HG03108 (cell line): ENCODE measurements around the gene DYNC2H1.

Experiments
- ATAC-seq: cut with Tn5 transposase; IDR thresholded peaks from one replicate; pipeline ENCODE4 v1.9.1; 2021; ENCODE audit warnings: moderate library complexity; ENCODE audit not compliant: unreplicated experiment

Gene DYNC2H1

GRCh38 chr11:103453126-103453525, 343.9 kb downstream of the DYNC2H1 start:
- ATAC-seq, result no peak

GRCh38 chr11:103453915-103454709, 344.9 kb downstream of the DYNC2H1 start:
- ATAC-seq, result no peak

DNA sequence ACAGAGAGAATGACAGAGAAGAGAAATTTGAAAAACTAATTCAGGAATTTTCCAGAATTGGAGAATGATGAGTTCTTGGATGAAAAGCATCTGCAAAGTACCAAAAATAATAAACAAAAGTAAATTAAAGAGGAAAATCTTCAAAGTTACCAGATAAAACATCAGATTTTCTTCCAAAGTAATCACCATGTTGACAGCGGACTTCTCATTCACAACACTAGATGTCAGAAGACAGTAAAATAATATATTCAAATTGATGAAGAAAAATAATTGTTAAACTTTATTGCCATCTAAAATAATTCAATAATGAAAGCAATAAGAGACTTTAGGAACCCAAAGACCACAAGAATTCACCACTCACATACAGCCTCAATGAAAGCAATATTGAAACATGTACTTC, 355.2 kb downstream of the DYNC2H1 start:
- ATAC-seq, result no peak

- ATAC-seq, result no peak
These were observed 356.4 kb downstream of the DYNC2H1 start for GRCh38 chr11:103465555-103466140.

- ATAC-seq, result no peak
These were observed 362.3 kb downstream of the DYNC2H1 start for GRCh38 chr11:103471546-103471945.

- no peak for ATAC-seq
These were observed 367.6 kb downstream of the DYNC2H1 start for GRCh38 chr11:103476874-103477273.

- no peak for ATAC-seq
These were observed 371.2 kb downstream of the DYNC2H1 start for GRCh38 chr11:103480421-103480820.

GRCh38 chr11:103483996-103484395, 374.8 kb downstream of the DYNC2H1 start:
- no peak for ATAC-seq

DNA sequence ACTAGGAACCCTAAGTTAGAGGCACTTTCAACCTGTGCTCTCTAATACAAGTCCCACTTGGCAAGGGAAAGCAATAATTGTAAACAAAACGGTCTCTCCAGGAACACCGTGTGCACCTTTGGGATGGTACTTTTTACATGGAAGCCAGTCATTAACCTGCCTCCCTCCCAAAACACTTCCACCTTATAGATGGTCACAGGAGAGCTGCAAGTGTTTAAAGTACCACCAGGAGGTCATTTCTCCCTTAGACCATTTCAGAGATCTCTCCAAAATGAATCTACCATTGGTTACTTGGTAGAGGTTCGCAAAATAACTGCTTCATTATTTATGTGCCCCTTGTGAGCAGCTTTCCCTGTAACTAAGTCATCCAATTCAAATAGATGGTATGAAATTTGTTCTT, 375.3 kb downstream of the DYNC2H1 start:
- ATAC-seq, result no peak

- no peak for ATAC-seq
These were observed 377.4 kb downstream of the DYNC2H1 start for GRCh38 chr11:103486604-103487003.

- ATAC-seq, result no peak
These were observed 377.9 kb downstream of the DYNC2H1 start for GRCh38 chr11:103487113-103487512.

DNA sequence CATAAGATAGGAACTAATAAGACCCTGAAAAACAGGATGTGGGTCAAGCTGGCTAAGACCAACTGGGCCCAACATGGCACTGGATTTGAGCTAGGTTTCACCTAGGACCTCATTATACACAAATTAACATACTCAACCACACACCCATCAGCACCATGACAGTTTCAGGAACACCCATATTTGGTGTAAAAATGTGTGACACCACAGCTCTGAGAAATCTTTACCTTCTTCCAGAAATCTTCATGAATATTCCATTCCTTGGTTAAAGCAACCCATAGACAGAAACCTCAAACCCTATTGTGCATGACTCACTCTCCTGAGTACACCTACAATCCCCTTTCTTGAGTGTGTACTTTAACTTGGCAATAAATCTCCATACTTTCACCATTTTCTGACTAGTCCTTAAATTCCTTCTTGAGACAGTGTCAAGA, 378.8 kb downstream of the DYNC2H1 start:
- no peak for ATAC-seq

GRCh38 chr11:103488579-103488978, 379.4 kb downstream of the DYNC2H1 start:
- ATAC-seq, result no peak

- ATAC-seq, result no peak
These were observed 382.6 kb downstream of the DYNC2H1 start for GRCh38 chr11:103491777-103492176.

- no peak for ATAC-seq
These were observed 385.3 kb downstream of the DYNC2H1 start for GRCh38 chr11:103494491-103494890.

DNA sequence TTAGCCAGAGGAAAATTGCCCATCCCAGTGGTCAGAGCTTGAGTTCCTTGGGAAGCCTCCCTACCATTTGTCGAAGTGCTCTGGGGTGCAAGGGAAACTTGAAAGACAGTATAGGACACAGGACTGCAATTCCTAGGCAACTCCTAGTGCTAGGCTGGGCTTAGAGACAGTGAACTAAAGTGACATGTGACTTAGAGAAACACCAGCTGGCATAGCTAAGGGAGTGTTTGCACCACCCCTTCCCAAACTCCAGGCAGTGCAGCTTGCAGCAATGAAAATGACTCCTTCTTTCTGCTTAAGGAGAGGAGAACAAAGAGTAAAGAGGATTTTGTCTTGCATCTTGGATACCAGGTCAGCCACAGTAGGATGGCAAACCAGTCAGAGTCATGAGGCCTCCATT, 388.0 kb downstream of the DYNC2H1 start:
- no peak for ATAC-seq

GRCh38 chr11:103499710-103500340, 390.6 kb downstream of the DYNC2H1 start:
- ATAC-seq, result no peak

DNA sequence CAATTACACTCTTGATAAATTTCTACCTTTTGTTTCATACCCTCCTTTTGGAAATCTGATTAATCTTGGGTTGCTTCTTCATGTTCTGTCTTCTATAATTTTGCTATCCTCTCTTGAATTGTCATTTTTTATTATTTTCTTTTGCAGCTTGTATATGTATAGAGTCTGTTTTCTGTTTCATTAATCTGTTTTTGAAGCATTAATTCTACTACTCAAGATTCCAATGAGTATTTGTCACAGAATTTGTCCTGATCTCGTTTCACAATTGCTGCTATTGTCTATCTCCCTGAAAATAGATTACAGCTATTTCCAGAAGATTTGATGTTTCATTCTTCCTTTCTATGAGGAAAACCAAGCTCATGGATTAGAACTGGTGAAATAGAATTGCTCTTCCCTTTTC, 406.1 kb downstream of the DYNC2H1 start:
- no peak for ATAC-seq

DNA sequence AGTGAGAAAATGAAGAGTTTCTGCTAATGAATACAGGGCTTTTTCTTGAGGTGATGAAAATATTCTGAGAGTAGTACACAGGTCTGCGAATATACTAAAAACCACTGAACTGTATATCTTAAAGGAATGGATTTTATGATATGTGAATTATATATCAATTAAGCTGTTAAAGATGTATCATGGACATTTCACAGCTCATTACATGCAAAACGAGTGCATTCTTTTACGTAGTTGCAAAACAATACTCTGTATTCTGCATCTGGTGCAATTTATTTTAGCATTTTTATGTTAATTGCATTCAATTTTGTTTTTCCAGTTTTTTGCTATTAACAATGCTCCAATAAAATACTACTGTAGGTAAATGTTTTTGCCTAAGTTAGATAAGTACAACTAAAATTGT, 411.6 kb downstream of the DYNC2H1 start:
- ATAC-seq, result no peak

DNA sequence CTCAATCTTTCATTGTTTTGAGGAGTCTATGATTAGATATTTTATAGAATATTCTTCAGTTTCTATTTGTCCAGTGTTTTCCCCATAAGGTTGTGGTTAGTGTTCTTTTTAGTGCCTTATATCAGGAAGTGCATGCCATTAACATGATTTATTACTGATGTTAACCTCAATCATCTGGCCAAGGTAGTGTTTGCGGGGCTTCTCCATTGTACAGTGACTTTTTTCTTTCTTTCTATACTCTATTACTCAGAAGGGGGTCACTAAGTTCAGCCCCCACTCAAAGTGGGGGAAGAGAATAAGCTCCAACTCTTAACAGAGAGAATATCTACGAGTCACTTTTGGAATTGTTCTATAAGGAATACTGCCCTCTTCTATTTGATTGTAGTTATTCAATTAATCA, 415.8 kb downstream of the DYNC2H1 start:
- ATAC-seq, result no peak

GRCh38 chr11:103528046-103528445, 418.8 kb downstream of the DYNC2H1 start:
- ATAC-seq, result no peak

DNA sequence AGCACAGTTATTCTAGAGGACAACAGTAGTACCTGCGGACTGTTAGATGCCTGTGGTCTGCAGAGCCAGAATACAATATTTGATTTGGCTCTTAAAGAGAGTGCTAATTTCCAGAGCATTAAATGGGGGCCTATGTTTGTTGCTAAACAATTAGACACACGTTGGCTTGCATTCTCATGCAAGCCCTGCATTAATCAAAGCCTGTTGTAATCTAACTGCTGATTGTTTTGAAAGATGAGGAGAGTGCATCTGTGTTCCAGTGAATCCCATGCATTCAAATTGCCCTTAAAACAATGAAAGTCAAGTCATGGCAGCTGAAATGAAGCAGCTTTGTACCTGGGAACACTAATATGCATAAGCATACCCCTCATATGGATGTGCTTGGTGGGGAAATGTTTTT, 419.4 kb downstream of the DYNC2H1 start:
- no peak for ATAC-seq
